GM12878 (cell line): Measurements from ENCODE around the gene CIB4. TPM values are rescaled to one million over a fixed set of nuclear protein-coding genes. Genes with fewer than 3 reads are reported as not detected.

Source experiments
- E2F4 ChIP-seq: IDR thresholded peaks from 2 replicates; pipeline ENCODE4 v1.6.1; 2012; ENCODE audit warnings: low read depth, low read length, improper control_type of control experiment
- HDAC6 ChIP-seq: fragments of 200-600 bp; sonication (generic); IDR thresholded peaks from one replicate; pipeline ENCODE4 v1.8.0; 2017; ENCODE audit warnings: antibody characterized with exemption; ENCODE audit not compliant: unreplicated experiment
- KLF5 ChIP-seq: fragments of 450-650 bp; IDR thresholded peaks from 2 replicates; pipeline ENCODE4 v1.6.1; 2014; ENCODE audit warnings: mild to moderate bottlenecking; ENCODE audit not compliant: partially characterized antibody
- MYB ChIP-seq: fragments of 150-350 bp; IDR thresholded peaks from 2 replicates; pipeline ENCODE4 v1.6.1; 2014; ENCODE audit warnings: mild to moderate bottlenecking, low read depth, low read length, borderline replicate concordance
- NKRF ChIP-seq: fragments of 450-650 bp; conservative IDR thresholded peaks from 2 replicates; pipeline ENCODE4 v1.6.1; 2017; ENCODE audit warnings: mild to moderate bottlenecking, moderate library complexity
- NR2F1 ChIP-seq: fragments of 450-650 bp; conservative IDR thresholded peaks from 2 replicates; pipeline ENCODE4 v1.6.1; 2017; ENCODE audit warnings: mild to moderate bottlenecking
- RELB ChIP-seq: fragments of 450-650 bp; IDR thresholded peaks from 2 replicates; pipeline ENCODE4 v1.6.1; 2017; ENCODE audit warnings: low read depth, mild to moderate bottlenecking, moderate library complexity
- USF1 ChIP-seq: IDR thresholded peaks from 2 replicates; pipeline ENCODE4 v1.6.1; 2011; ENCODE audit warnings: borderline replicate concordance, low read depth, mild to moderate bottlenecking, moderate library complexity, mixed read lengths, low read length; ENCODE audit not compliant: insufficient read depth; ENCODE audit errors: extremely low read length
- WRNIP1 ChIP-seq: IDR thresholded peaks from 2 replicates; pipeline ENCODE4 v1.6.1; 2011; ENCODE audit warnings: low read depth, low read length, improper control_type of control experiment, borderline replicate concordance
- polyA plus RNA-seq, 11 experiments: library from polyadenylated mRNA; depleted of rRNA in 4 of 11; unstranded in 6 of 11; stranded (reverse) in 5 of 11; fragments of >200 nt; fragmentation: Nextera tagmentation in 4 of 11; fragmentation: Illumina TruSeq in 1 of 11; extraction: Ambion mirVana in 4 of 11; extraction: Trizol in 1 of 11; gene quantifications; 1 replicate in 1 of 11; 2 replicates in 10 of 11; pipeline versions ENCODE4 v1.2.1 to v1.2.3, GENCODE V29; 2011 to 2016; ENCODE audit warnings: inconsistent platforms in 2 of 11, missing spikeins in 2 of 11, low read depth in 1 of 11
- total RNA-seq, 4 experiments: library from RNA; depleted of rRNA in 3 of 4; stranded (reverse); fragments of >200 nt in 3 of 4; fragmentation: Illumina TruSeq in 1 of 4; extraction: Trizol in 1 of 4; gene quantifications; 2 replicates each; pipeline versions ENCODE4 v1.2.1 to v1.2.3, GENCODE V29; 2013 to 2021

Gene CIB4
- total and polyA plus RNA-seq, 10 of the 15 experiments (the other 5 are each of a cell fraction or from before 2014, with no cell fraction given) = not detected

GRCh38 chr2:26619096-26619495, 22.1 kb downstream of the CIB4 start (continued):
- TF ChIP-seq NKRF (no peak), E2F4 (no peak), WRNIP1 (no peak), MYB (no peak), KLF5 (no peak), HDAC6 (no peak), NR2F1 (no peak), RELB (no peak), USF1 (no peak)
